DMS79 treated with DMSO at 0.1 percent for 48 hours (cell line): ENCODE results near the gene SLC2A10.
A peak's percentile ranks its signal among the peaks of the same experiment; 100 is the strongest.

Experiments
- DNase-seq: peaks from one replicate; lab custom pipeline; 2025; lab: John Stamatoyannopoulos, UW

The SLC2A10 gene

GRCh38 chr20:46735436-46735835 is 26.0 kb downstream of the SLC2A10 start:
- DNase-seq = no peak

- DNase-seq = no peak
Observed at GRCh38 chr20:46739431-46740213, 30.2 kb downstream of the SLC2A10 start.

GRCh38 chr20:46740214-46740609 is 30.8 kb downstream of the SLC2A10 start:
- DNase-seq = no peak

DNA sequence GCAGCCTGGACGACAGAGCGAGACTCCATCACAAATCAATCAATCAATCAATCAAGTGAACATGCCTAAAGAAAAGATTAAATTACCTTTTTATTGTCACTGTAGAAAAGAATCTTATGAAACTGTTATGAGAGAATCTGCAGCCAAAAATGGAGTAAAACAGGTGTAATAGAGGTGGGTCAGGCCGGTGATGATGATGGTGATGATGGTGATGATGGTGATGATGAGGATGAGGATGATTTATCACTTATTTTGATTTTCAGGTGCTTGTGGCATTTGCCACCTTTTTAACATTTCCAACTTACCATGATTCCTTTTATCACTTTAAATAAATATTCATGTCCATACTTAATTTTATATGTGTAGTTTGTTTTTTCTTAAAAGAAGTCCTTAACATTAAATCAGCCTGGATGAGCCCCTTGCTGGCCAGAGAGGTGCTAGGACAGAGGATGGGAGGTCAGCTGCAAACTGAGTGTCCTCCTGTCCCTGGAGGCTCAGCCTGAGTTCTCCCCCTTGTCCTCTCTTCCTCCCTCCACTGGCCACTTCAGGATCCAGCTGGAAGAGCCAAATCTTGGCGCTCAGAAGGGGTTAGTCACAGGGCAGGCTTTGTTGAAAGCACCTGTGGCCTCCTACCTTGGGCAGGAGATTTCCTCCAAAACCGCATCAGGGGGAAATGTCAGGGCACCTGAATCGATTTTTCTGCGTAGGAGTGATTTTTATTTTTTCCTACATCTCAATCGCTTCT is 32.6 kb downstream of the SLC2A10 start:
- no peak for DNase-seq

GRCh38 chr20:46742669-46743045 is 33.2 kb downstream of the SLC2A10 start:
- no peak for DNase-seq

GRCh38 chr20:46743088-46743487 is 33.6 kb downstream of the SLC2A10 start:
- DNase-seq = no peak

DNA sequence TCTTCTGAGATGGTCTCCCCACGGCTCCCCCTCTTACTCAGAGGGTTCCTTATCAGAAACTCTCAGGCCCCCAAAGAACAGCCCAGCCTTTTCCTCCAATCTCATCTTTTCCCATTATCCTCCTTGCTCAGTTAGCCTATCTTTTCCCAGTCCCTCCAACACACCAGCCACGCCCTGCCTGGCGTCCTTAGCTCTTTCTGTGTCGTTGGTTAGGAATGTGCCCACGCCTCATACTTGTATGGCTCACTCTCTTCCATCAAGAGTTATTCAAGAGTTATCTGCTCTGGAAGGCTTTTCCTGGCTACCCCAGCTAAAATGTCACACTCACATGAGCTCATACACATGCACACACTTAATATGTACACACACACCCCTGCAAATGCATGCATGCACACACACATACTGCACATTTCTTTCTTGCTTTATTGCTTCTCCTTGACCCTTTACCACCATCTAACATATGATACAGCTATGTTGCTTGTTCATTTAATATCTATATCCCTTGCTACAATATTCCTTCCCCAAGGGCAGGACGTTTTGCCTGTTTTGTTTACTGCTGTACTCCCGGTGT is 37.6 kb downstream of the SLC2A10 start:
- DNase-seq = no peak

DNA sequence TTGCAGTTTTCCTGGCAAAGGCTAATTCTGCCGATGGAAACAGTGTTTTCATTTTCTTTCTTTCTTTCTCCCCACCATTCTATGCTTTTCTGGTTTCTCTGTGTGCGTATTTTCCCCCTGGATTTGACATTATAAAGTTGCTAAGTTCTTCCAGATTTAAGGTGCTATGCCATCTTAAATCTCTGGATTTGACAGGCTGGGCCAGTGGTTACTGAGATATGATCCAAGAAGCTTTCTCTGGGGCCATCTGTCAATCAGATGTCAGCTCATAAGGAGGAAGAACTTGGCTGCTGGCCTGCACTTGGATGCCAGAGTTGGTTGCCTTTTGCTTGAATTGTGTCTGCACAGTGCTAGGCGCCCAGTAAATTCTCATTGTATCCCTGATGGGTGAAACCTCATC is 39.7 kb downstream of the SLC2A10 start:
- no peak for DNase-seq

DNA sequence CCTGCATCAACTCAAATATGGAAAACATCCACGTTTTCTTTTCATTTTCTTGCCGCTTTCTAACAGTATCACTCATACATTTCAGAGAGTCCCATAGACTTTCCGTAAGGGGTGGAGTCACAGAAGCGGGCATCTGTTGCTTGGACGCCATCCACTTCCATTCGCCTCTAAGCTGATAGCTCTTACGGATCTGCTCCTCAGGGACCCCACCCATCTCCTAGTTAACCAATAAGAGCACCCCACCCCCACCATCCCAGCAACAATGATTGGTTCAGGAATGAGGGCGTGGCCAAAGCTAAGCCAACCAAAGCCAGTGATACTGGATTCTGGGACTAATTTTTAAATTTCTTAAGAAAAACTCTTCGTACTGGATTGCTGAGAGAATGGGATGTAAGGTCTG is 42.4 kb downstream of the SLC2A10 start:
- DNase-seq = no peak

- DNase-seq = peak; percentile 21
Observed at GRCh38 chr20:46752728-46753127, 43.3 kb downstream of the SLC2A10 start.

DNA sequence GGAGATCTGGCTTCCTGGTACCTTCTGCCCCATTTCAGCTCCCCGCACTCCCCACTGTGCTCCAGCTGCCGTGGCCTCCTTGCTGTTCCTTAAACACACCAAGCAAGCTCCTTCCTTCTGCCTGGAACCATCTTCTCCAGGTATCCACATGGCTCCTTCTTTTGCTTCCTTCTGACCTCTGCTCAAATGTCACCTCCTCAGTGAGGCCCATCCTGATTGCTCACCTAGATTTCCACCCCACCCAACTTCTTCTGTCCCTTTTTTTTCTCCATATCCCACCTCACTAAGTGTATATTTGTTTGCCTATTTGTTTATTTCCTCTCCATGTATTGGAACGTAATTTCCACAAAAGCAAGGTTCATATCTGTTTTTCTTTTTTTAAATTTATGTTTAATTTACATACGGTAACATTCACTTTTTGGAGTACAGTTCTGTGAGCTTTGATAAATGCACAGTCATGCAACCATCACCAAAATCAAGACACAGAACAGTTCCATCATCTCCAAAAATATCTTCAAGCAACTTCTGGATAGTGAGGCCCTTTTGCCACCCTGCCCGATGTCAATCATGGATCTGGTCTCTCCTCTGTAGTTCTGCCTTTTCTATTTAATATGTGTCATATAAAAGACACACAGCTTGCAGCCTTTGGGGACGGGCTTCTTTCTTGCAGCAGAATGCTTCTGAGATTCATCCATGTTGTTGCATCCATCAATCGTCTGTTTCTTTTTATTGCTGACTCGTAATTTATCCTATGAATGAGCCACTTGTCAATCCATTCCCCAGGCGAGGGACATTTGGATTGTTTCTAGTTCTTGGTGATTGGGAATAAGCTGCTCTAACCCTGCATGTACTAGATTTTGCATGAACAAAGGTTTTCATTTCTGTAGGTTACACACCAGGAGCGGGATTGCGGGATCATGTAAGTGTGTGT is 46.3 kb downstream of the SLC2A10 start:
- DNase-seq = no peak

- no peak for DNase-seq
Observed at GRCh38 chr20:46756419-46756818, 47.0 kb downstream of the SLC2A10 start.

DNA sequence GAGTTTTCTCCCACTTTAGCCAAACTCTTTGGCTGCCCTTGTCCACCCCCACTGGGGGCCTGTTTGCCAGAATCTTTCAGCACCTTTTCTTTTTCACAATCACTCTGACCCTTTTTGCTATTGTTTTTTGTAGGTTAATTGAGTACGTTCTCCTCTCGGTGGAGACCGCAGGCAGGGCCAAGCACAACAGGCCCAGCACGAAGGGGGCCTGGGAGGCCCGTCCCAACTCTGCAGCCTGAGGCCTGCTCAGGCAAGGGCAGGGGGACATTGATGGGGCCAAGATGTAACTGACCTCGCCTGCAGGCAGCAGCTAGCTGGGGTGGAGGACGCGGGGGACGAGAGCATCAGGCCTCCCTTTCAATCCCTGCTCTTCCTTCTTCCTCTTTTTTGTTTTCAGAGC is 47.7 kb downstream of the SLC2A10 start:
- no peak for DNase-seq

- peak; percentile 8 for DNase-seq
Observed at GRCh38 chr20:46757754-46758678, 48.6 kb downstream of the SLC2A10 start.

GRCh38 chr20:46758929-46759669 is 49.6 kb downstream of the SLC2A10 start:
- no peak for DNase-seq

- no peak for DNase-seq
Observed at GRCh38 chr20:46761566-46761965, 52.1 kb downstream of the SLC2A10 start.

DNA sequence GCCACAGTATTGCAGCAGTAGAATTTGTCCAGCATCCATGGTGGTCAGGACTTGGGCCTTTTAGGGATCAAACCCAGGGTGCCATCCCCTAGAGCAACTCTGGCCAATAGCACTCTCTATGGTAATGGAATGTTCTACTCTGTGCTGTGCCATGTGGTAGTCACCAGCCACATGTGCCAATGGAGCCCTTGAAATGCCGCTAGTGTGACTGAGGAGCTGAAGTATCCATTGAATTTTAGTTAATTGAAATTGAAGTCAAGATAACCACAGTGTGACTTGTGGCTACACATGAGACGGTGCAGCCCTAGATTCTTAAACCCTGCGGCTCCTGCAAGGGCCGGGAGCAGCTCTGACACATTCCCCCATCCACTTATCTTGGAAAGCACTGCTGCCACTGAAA is 54.6 kb downstream of the SLC2A10 start:
- peak; percentile 67 for DNase-seq

GRCh38 chr20:46765506-46766120 is 56.2 kb downstream of the SLC2A10 start:
- DNase-seq = no peak

GRCh38 chr20:46767127-46767761 is 57.8 kb downstream of the SLC2A10 start:
- no peak for DNase-seq
